Smooth muscle cell (in vitro differentiated cells): Measurements from ENCODE around the gene HS6ST3. TPM values are rescaled to one million over a fixed set of nuclear protein-coding genes. Genes with fewer than 3 reads are reported as not detected.

Experiments
- DNase-seq: peaks from one replicate; lab custom pipeline; 2025; ENCODE audit not compliant: unreplicated experiment; lab: John Stamatoyannopoulos, UW
- H2AFZ ChIP-seq: fragments of 200-600 bp; sonication (generic); 2 replicates; pipeline ENCODE4 v1.6.0; 2016; ENCODE audit warnings: antibody characterized with exemption, low read depth, mild to moderate bottlenecking
- H3F3A ChIP-seq: fragments of 200-600 bp; sonication (generic); 2 replicates; pipeline ENCODE4 v1.6.0; 2017; ENCODE audit warnings: antibody characterized with exemption, low read depth
- H3K27ac ChIP-seq: fragments of 200-600 bp; sonication (generic); 2 replicates; pipeline ENCODE4 v1.5.1; 2016; ENCODE audit warnings: low read depth, mild to moderate bottlenecking
- H3K27me3 ChIP-seq: fragments of 200-600 bp; sonication (generic); 2 replicates; pipeline ENCODE4 v1.6.1; 2016; ENCODE audit warnings: low read depth, mild to moderate bottlenecking
- H3K36me3 ChIP-seq: fragments of 200-600 bp; sonication (generic); 2 replicates; pipeline ENCODE4 v1.5.1; 2016; ENCODE audit warnings: low read depth
- H3K4me1 ChIP-seq: fragments of 200-600 bp; sonication (generic); 2 replicates; pipeline ENCODE4 v1.5.1; 2016; ENCODE audit warnings: low read depth
- H3K4me2 ChIP-seq: fragments of 200-600 bp; sonication (generic); 2 replicates; pipeline ENCODE4 v1.6.0; 2016; ENCODE audit warnings: mild to moderate bottlenecking
- H3K4me3 ChIP-seq: fragments of 200-600 bp; sonication (generic); 2 replicates; pipeline ENCODE4 v1.5.1; 2016; ENCODE audit warnings: mild to moderate bottlenecking
- H3K79me2 ChIP-seq: fragments of 200-600 bp; sonication (generic); 2 replicates; pipeline ENCODE4 v1.6.0; 2016; ENCODE audit warnings: low read depth, mild to moderate bottlenecking
- H3K9ac ChIP-seq: fragments of 200-600 bp; sonication (generic); 2 replicates; pipeline ENCODE4 v1.6.0; 2016; ENCODE audit warnings: low read depth
- H3K9me3 ChIP-seq: fragments of 200-600 bp; sonication (generic); replicated peaks from 2 replicates; pipeline ENCODE4 v1.5.1; 2016; ENCODE audit warnings: low read depth
- H4K20me1 ChIP-seq: fragments of 200-600 bp; sonication (generic); 2 replicates; pipeline ENCODE4 v1.6.0; 2016; ENCODE audit warnings: low read depth
- WGBS: methylation state at CpG from one replicate; pipeline ENCODE4 v1.1.7; 2016; ENCODE audit warnings: low lambda C conversion rate; 5-methylcytosine and 5-hydroxymethylcytosine counted together
- polyA plus RNA-seq: library from polyadenylated mRNA; unstranded; fragments of >200 nt; fragmentation: Nextera tagmentation; extraction: Ambion mirVana; gene quantifications from 2 replicates; pipeline ENCODE4 v1.2.1, GENCODE V29; 2016
- total RNA-seq: library from RNA; depleted of rRNA; stranded (reverse); fragments of >200 nt; gene quantifications from 2 replicates; pipeline ENCODE4 v1.2.3, GENCODE V29; 2014
- TF ChIP-seq, protein P1 (sequence below): fragments of 200-600 bp; sonication (generic); IDR thresholded peaks from 2 replicates; pipeline ENCODE4 v1.5.1; 2017; ENCODE audit warnings: borderline replicate concordance, mild to moderate bottlenecking, antibody characterized with exemption; ENCODE audit not compliant: insufficient read depth, poor library complexity, severe bottlenecking

Gene HS6ST3
- total and polyA plus RNA-seq, 2 experiments from 2014 or later, result 0.09 TPM; not detected in 1

DNA sequence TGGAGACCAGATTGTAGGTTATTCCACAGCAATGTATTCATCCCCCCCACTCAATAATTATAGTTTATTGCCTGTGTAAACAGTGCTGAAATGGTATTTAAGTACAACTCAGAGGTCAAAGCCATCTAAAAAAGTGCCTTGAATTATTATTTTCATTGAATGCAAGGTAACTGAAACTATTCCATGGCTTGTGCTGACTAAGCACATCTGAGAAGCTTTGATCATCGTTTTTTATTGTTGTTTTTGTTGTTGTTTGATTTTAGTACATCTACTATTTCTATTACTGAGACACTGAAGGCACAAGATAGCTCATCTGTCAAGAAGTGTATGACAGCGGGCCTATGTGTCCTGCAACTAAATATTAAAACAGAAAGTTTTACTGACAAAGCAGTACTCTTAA, 596.4 kb downstream of the HS6ST3 start:
- Histone ChIP-seq H3K4me3 (no peak overlapping the region), H3F3A (no peaks in the 10 kb centered on the region), H3K4me2 (no peak overlapping the region), H3K27ac (no peak overlapping the region), H3K9me3 (no peaks in the 10 kb centered on the region), H3K36me3 (no peaks in the 10 kb centered on the region), H3K4me1 (no peaks in the 10 kb centered on the region), H3K79me2 (no peaks in the 10 kb centered on the region), H4K20me1 (no peaks in the 10 kb centered on the region), H2AFZ (no peak overlapping the region), H3K9ac (no peak overlapping the region), H3K27me3 (no peaks in the 10 kb centered on the region)
- 26% methylated on average over 2 of the region's 2 CpGs for WGBS
- TF ChIP-seq, protein P1, sequence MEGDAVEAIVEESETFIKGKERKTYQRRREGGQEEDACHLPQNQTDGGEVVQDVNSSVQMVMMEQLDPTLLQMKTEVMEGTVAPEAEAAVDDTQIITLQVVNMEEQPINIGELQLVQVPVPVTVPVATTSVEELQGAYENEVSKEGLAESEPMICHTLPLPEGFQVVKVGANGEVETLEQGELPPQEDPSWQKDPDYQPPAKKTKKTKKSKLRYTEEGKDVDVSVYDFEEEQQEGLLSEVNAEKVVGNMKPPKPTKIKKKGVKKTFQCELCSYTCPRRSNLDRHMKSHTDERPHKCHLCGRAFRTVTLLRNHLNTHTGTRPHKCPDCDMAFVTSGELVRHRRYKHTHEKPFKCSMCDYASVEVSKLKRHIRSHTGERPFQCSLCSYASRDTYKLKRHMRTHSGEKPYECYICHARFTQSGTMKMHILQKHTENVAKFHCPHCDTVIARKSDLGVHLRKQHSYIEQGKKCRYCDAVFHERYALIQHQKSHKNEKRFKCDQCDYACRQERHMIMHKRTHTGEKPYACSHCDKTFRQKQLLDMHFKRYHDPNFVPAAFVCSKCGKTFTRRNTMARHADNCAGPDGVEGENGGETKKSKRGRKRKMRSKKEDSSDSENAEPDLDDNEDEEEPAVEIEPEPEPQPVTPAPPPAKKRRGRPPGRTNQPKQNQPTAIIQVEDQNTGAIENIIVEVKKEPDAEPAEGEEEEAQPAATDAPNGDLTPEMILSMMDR, result no peak
- no peak for DNase-seq

DNA sequence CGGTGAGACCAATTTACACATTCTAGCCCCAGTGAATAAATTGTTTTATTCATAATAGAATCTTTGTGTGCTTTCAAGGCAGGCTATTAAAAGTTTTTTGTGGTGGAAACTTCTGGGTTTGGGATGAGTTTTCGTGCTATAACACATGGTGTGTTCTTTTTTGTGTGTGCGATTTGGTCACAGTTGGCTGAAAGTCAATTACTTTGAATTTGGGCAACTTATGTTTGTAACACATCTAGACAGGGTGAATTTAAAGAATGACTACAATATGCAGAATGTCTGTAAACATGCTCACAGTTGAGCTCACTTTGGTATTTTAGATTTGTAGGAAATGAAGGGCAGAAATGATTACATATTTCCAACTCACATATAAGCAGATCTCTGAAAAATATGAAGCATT, 597.3 kb downstream of the HS6ST3 start:
- Histone ChIP-seq H3K9me3 (no peaks in the 10 kb centered on the region), H3K36me3 (no peaks in the 10 kb centered on the region), H3K79me2 (no peaks in the 10 kb centered on the region), H3K27me3 (no peaks in the 10 kb centered on the region), H4K20me1 (no peaks in the 10 kb centered on the region), H3F3A (no peaks in the 10 kb centered on the region), H3K9ac (no peak overlapping the region), H3K4me3 (no peak overlapping the region), H3K4me2 (no peak overlapping the region), H3K4me1 (no peaks in the 10 kb centered on the region), H2AFZ (no peak overlapping the region), H3K27ac (no peak overlapping the region)
- TF ChIP-seq, protein P1, result no peak
- 85% methylated on average over 3 of the region's 3 CpGs for WGBS
- DNase-seq, result no peak

DNA sequence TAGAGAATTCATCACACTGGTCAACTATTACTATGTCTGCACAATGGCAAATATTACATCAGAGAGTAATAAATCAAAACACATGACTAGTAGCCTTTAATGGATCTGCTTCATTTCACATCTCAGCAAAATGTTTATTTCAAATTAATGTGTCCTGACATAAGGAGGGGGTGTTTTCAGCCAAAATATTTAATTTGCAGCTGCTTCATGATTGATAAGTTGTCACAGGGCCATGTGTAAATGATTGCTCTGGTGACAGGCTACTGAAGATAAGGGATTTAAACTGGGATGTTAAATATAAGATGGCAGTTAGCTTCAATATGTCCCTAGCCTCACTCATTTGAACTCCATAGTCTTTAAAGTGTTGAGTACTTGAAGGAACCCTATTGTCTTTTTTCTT, 601.1 kb downstream of the HS6ST3 start:
- no peak overlapping the region for H3K4me3 ChIP-seq

DNA sequence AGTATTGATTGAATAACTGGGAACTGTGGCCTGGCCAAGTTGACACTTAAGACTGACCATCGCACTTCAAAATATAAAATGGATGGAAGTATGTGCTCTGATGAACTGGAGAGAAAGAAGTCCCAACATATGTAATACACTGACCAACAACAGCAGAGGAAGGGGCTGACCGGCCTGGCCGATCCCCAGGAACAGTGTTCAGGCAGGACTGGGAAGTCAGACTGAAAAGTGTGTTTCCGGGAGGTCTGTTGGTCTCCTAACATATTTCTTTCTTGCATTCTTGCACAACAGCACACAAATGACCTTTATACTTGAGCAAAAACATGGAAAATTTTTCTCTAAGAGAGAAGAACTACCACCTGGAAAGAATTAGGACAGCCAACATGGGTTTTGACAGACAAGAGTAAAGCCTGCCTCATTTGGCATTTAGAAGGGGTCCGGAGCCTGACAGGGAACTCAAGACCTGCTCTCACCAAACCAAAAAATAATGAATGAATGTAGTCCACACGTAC, 606.5 kb downstream of the HS6ST3 start:
- H3K9me3 ChIP-seq, result no peaks in the 10 kb centered on the region
- TF ChIP-seq, protein P1, result no peak
- no peaks in the 10 kb centered on the region for H3K36me3 ChIP-seq
- no peak overlapping the region for H3K9ac ChIP-seq
- H3K4me1 ChIP-seq, result no peaks in the 10 kb centered on the region
- H3F3A ChIP-seq, result peaks cover 3% of the 10 kb centered on the region
- WGBS, result 89% methylated on average over 6 of the region's 6 CpGs
- H3K79me2 ChIP-seq, result no peaks in the 10 kb centered on the region
- H3K27me3 ChIP-seq, result no peaks in the 10 kb centered on the region
- H4K20me1 ChIP-seq, result no peaks in the 10 kb centered on the region
- H3K27ac ChIP-seq, result no peak overlapping the region
- no peak overlapping the region for H3K4me3 ChIP-seq
- no peak overlapping the region for H2AFZ ChIP-seq
- H3K4me2 ChIP-seq, result no peak overlapping the region
- DNase-seq, result no peak

More for the DNA sequence above, 601.1 kb downstream of the HS6ST3 start:
- Histone ChIP-seq H3K27me3 (no peaks in the 10 kb centered on the region), H3K9me3 (no peaks in the 10 kb centered on the region), H3F3A (no peaks in the 10 kb centered on the region), H2AFZ (no peak overlapping the region), H3K4me1 (no peaks in the 10 kb centered on the region), H3K9ac (no peak overlapping the region), H3K36me3 (no peaks in the 10 kb centered on the region), H3K27ac (no peak overlapping the region), H3K4me2 (no peak overlapping the region), H3K79me2 (no peaks in the 10 kb centered on the region), H4K20me1 (no peaks in the 10 kb centered on the region)
- TF ChIP-seq, protein P1, result no peak
- no peak for DNase-seq
